Measurements from ENCODE around the gene P2RX3.
A peak's percentile ranks its signal among the peaks of the same experiment; 100 is the strongest.
"Not testable (repeated sequence)": the region's sequence is repeated elsewhere in the genome, so short reads cannot be mapped to it uniquely, and the experiment has no call there.

The P2RX3 gene

GRCh38 chr11:57324886-57325734, 13.0 kb upstream of the P2RX3 start, which contains the start of gene TNKS1BP1:
Gene TNKS1BP1 (minus strand): TSS chr11:57324952. CDS start chr11:57321885, 3,067 bp downstream.
- peak; percentile 96 for DNase-seq (ENCODE audit: low spot score)

- DNase-seq (ENCODE audit: low spot score): no peak
These were observed 12.5 kb upstream of the P2RX3 start for GRCh38 chr11:57325735-57326048.

GRCh38 chr11:57327721-57328120, 10.4 kb upstream of the P2RX3 start:
- DNase-seq (ENCODE audit: low spot score): no peak

- DNase-seq (ENCODE audit: low spot score): no peak
These were observed 8.1 kb upstream of the P2RX3 start for GRCh38 chr11:57330029-57330428.

GRCh38 chr11:57331720-57332119, 6.4 kb upstream of the P2RX3 start:
- no peak for DNase-seq (ENCODE audit: low spot score)

GRCh38 chr11:57332694-57333440, 5.3 kb upstream of the P2RX3 start:
- DNase-seq (ENCODE audit: low spot score): no peak

GRCh38 chr11:57335023-57335342, 3.2 kb upstream of the P2RX3 start:
- DNase-seq (ENCODE audit: low spot score): no peak

- DNase-seq (ENCODE audit: low spot score): peak; percentile 93
These were observed 2.6 kb upstream of the P2RX3 start, which contains the start of gene SSRP1 for GRCh38 chr11:57335343-57336110. Gene SSRP1 (minus strand): TSS chr11:57335892. CDS start chr11:57335121, 771 bp downstream.

- DNase-seq (ENCODE audit: low spot score): no peak
These were observed 2.0 kb upstream of the P2RX3 start for GRCh38 chr11:57336111-57336666.

GRCh38 chr11:57336856-57337255, 1.3 kb upstream of the P2RX3 start:
- not testable (repeated sequence) for DNase-seq (ENCODE audit: low spot score)

GRCh38 chr11:57339328-57339727, 1.2 kb downstream of the P2RX3 start:
- no peak for DNase-seq (ENCODE audit: low spot score)

- DNase-seq (ENCODE audit: low spot score): peak; percentile 72
These were observed 2.0 kb downstream of the P2RX3 start for GRCh38 chr11:57340039-57340615.

- no peak for DNase-seq (ENCODE audit: low spot score)
These were observed 3.2 kb downstream of the P2RX3 start for GRCh38 chr11:57341250-57341808.

GRCh38 chr11:57342702-57343101, 4.5 kb downstream of the P2RX3 start:
- DNase-seq (ENCODE audit: low spot score): no peak

- DNase-seq (ENCODE audit: low spot score): no peak
These were observed 5.7 kb downstream of the P2RX3 start for GRCh38 chr11:57343825-57344224.

GRCh38 chr11:57344826-57345225, 6.7 kb downstream of the P2RX3 start:
- DNase-seq (ENCODE audit: low spot score): no peak

- DNase-seq (ENCODE audit: low spot score): peak; percentile 80
These were observed 7.5 kb downstream of the P2RX3 start for GRCh38 chr11:57345555-57346211.

GRCh38 chr11:57347336-57347735, 9.2 kb downstream of the P2RX3 start:
- DNase-seq (ENCODE audit: low spot score): no peak

- no peak for DNase-seq (ENCODE audit: low spot score)
These were observed 9.9 kb downstream of the P2RX3 start for GRCh38 chr11:57348052-57348451.

GRCh38 chr11:57348636-57349313, 10.6 kb downstream of the P2RX3 start:
- DNase-seq (ENCODE audit: low spot score): no peak

Measured in D341Med (cell line).